Brain microvascular endothelial cell (primary cell): Measurements from ENCODE around the gene RELA.
A peak's percentile ranks its signal among the peaks of the same experiment; 100 is the strongest.
"Not testable (repeated sequence)": the region's sequence is repeated elsewhere in the genome, so short reads cannot be mapped to it uniquely, and the experiment has no call there.

Experiments
- DNase-seq: peaks from one replicate; pipeline ENCODE4 v3.0.0-alpha.2; 2020
- H3K27ac ChIP-seq: fragments of 250-450 bp; sonication (Bioruptor Pico); 2 replicates; pipeline ENCODE4 v1.5.1; 2020; ENCODE audit warnings: mild to moderate bottlenecking, moderate library complexity
- H3K27me3 ChIP-seq: fragments of 250-450 bp; sonication (Bioruptor Pico); replicated peaks from 2 replicates; pipeline ENCODE4 v1.5.1; 2020; ENCODE audit warnings: mild to moderate bottlenecking
- H3K36me3 ChIP-seq: fragments of 250-450 bp; sonication (Bioruptor Pico); replicated peaks from 2 replicates; pipeline ENCODE4 v1.5.1; 2020; ENCODE audit warnings: mild to moderate bottlenecking
- H3K4me3 ChIP-seq: 2 replicates; pipeline ENCODE4 v1.5.1; 2011; ENCODE audit warnings: low read depth, mild to moderate bottlenecking, control low read depth, low read length, moderate library complexity
- in situ Hi-C: cut with HindIII; loops from 2 replicates; pipeline ENCODE4 v1.10.0; 2017; ENCODE audit warnings: low sequenced_read_pairs, low pct_ligation_motif_present
- TF ChIP-seq, protein P1 (sequence below): IDR thresholded peaks from 2 replicates; pipeline ENCODE4 v1.5.1; 2011; ENCODE audit warnings: low read depth, mild to moderate bottlenecking, moderate library complexity, low read length, control low read depth, inconsistent platforms; ENCODE audit errors: missing control alignments

RELA gene

DNA sequence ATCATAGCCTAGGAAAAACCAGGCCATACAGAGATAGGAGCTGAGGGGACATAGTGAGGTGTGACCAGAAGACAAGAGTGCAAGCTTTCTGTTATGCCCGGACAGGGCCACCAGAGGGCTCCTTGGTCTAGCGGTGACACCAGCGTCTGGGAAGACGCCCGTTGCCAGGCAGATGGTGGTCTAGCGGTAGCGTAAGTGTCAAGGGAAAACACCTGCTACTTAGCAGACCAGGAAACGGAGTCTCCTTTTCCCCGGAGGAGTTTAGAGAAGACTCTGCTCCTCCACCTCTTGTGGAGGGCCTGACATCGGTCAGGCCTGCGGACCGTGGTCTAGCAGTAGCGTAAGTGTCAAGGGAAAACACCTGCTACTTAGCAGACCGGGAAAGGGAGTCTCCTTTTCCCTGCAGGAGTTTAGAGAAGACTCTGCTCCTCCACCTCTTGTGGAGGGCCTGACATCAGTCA is 43.6 kb upstream of the RELA start:
- peak; percentile 65 for DNase-seq
- H3K4me3 ChIP-seq, in situ Hi-C loops, H3K27ac ChIP-seq, H3K36me3 ChIP-seq, H3K27me3 ChIP-seq: not testable (repeated sequence)
- TF ChIP-seq, protein P1, sequence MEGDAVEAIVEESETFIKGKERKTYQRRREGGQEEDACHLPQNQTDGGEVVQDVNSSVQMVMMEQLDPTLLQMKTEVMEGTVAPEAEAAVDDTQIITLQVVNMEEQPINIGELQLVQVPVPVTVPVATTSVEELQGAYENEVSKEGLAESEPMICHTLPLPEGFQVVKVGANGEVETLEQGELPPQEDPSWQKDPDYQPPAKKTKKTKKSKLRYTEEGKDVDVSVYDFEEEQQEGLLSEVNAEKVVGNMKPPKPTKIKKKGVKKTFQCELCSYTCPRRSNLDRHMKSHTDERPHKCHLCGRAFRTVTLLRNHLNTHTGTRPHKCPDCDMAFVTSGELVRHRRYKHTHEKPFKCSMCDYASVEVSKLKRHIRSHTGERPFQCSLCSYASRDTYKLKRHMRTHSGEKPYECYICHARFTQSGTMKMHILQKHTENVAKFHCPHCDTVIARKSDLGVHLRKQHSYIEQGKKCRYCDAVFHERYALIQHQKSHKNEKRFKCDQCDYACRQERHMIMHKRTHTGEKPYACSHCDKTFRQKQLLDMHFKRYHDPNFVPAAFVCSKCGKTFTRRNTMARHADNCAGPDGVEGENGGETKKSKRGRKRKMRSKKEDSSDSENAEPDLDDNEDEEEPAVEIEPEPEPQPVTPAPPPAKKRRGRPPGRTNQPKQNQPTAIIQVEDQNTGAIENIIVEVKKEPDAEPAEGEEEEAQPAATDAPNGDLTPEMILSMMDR = peak; percentile 60

DNA sequence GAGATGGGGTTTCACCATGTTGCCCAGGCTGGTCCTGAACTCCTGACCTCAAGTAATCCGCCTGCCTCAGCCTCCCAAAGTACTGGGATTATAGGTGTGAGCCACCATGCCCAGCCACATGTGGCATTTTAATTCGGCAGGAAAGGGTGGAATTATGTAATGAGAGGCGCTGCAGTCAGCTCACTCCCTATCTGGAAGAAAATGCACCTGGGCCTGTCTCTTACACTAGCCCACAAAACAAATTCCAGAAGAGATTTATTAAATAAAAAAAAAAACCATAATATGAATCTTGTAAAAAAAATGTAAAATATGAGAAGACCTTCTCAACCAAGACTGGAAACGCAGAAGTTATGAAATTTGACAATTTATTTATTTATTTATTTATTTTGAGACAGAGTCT is 41.1 kb upstream of the RELA start:
- in situ Hi-C loops = no loop called here
- Histone ChIP-seq H3K27me3 (no peaks in the 10 kb centered on the region), H3K27ac (no peak overlapping the region)

DNA sequence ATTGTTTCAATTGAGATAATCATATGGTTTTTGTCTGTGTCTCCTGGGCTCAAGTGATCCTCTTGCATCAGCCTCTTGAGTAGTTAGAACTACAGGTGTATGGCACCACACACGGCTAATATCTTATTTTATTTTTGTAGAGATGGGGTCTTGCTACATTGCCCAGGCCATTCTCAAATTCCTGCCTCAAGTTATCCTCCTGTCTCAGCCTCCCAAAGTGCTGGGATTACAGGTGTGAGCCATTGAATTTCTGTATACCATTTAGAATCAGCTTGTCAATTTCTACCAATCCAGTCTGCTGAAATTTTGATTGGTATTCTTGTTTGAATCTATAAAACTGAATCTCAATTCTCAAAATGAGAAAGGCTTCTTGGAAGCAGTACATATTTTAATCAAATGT is 39.0 kb upstream of the RELA start:
- H3K27ac ChIP-seq = no peak overlapping the region
- H3K36me3 ChIP-seq = no peaks in the 10 kb centered on the region
- in situ Hi-C loops = no loop called here

More for the DNA sequence above, 41.1 kb upstream of the RELA start:
- no peaks in the 10 kb centered on the region for H3K36me3 ChIP-seq
- H3K4me3 ChIP-seq = no peak overlapping the region
- no peak for DNase-seq
- TF ChIP-seq, protein P1 = no peak

DNA sequence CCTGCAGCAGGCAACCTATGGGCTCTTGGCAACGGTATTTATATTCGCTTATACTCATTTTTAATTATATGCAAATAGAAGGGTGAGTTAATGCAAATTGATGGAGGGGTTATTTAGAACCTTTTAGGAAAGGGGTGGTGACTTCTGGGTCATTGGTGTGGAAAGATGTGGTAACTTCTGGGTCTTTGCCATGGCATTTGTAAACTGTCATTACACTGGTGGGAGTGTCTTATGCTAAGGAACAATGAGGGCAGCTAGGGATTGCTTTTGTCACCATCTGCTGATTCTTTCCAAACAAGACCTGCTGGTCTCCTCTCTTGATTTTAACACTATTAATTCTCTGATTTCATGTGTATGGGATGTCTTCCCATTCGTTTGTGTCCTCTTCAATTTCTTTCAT is 37.7 kb upstream of the RELA start:
- Histone ChIP-seq H3K36me3 (no peaks in the 10 kb centered on the region), H3K27me3 (no peaks in the 10 kb centered on the region)
- DNase-seq = no peak

More for the DNA sequence above, 39.0 kb upstream of the RELA start:
- Histone ChIP-seq H3K4me3 (no peak overlapping the region), H3K27me3 (no peaks in the 10 kb centered on the region)
- DNase-seq = no peak
- TF ChIP-seq, protein P1 = no peak

DNA sequence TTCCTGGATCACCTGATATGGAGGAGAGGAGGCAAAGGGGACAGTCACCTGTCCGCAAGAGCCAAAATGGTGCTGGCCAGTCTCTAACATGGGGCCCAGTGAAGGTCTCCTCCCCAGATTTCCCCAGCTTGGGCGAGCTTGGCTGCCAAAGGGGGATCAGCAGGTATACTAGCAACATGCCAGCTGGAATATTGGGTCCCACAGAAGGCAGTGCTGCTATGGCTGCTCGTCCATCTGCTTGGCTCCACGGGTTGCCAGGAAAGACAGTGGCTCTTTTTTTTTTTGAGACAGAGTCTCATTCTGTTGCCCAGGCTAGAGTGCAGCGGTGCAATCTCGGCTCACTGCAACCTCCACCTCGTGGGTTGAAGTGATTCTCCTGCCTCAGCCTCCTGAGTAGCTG is 36.6 kb upstream of the RELA start:
- H3K36me3 ChIP-seq = no peaks in the 10 kb centered on the region
- no peak for DNase-seq
- no peak overlapping the region for H3K4me3 ChIP-seq
- no peak overlapping the region for H3K27ac ChIP-seq
- TF ChIP-seq, protein P1 = no peak
- H3K27me3 ChIP-seq = no peaks in the 10 kb centered on the region
- in situ Hi-C loops = no loop called here

More for the DNA sequence above, 37.7 kb upstream of the RELA start:
- H3K4me3 ChIP-seq = no peak overlapping the region
- TF ChIP-seq, protein P1 = no peak
- H3K27ac ChIP-seq = no peak overlapping the region
- in situ Hi-C loops = no loop called here

DNA sequence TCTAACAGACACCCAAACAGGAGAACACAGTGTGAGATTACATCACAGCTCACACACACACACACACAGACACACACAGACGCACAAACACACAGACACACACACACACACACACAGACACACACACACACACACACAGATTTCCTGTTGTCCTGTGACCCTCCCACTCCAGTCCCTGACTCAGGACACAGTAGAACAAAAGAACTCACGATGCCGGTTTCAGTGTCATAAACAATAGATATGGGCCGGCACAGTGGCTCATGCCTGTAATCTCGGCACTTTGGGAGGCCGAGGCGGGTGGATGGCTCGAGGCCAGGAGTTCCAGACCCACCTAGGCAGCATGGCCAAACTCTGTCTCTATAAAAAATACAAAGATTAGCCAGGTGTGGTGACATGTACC is 35.5 kb upstream of the RELA start:
- no peak for DNase-seq
- no peaks in the 10 kb centered on the region for H3K36me3 ChIP-seq
- in situ Hi-C loops = no loop called here
- H3K4me3 ChIP-seq = no peak overlapping the region
- TF ChIP-seq, protein P1 = no peak
- no peak overlapping the region for H3K27ac ChIP-seq
- H3K27me3 ChIP-seq = no peaks in the 10 kb centered on the region
